Left lung (tissue), 10 donors: ENCODE results near the gene GDF2. TPM values are rescaled to one million over a fixed set of nuclear protein-coding genes. Genes with fewer than 3 reads are reported as not detected.

Experiments used
- ATAC-seq: fragments of 200-7000 bp; cut with Tn5 transposase; one replicate; pipeline ENCODE4 v1.9.1; 2020; ENCODE audit warnings: moderate library complexity
- DNase-seq, 4 donors: peaks; one replicate each; pipeline ENCODE4 v3.0.0-alpha.2; 2013 to 2020
- H3K27ac ChIP-seq, 2 donors: fragments of 200-600 bp; sonication (generic) in 1 of 2; one replicate each; pipeline versions ENCODE4 v1.5.0 to v1.8.0; 2020 to 2021
- H3K27me3 ChIP-seq, 2 donors: fragments of 200-600 bp; sonication (generic) in 1 of 2; one replicate each; pipeline versions ENCODE4 v1.5.0 to v1.8.0; 2020 to 2021
- H3K36me3 ChIP-seq, 2 donors: fragments of 200-600 bp; sonication (generic) in 1 of 2; one replicate each; pipeline versions ENCODE4 v1.5.0 to v1.8.0; 2020 to 2021
- H3K4me1 ChIP-seq, 2 donors: fragments of 200-600 bp; one replicate each; pipeline ENCODE4 v1.8.0; 2021
- H3K4me3 ChIP-seq, 2 donors: fragments of 200-600 bp; sonication (generic) in 1 of 2; one replicate each; pipeline versions ENCODE4 v1.5.0 to v1.8.0; 2020 to 2021; ENCODE audit warnings: mild to moderate bottlenecking in 1 of 2
- H3K9me3 ChIP-seq, 2 donors: fragments of 200-600 bp; sonication (generic) in 1 of 2; one replicate each; pipeline versions ENCODE4 v1.5.0 to v1.8.0; 2020 to 2021
- CTCF ChIP-seq, 2 donors: fragments of 200-600 bp; sonication (generic) in 1 of 2; IDR thresholded peaks; one replicate each; pipeline versions ENCODE4 v1.5.0 to v1.8.0; 2021; ENCODE audit warnings: antibody characterized with exemption in 2 of 2
- intact Hi-C, 2 donors: fragments of 100-400 bp; cut with DNase I; formaldehyde crosslinking; loops; one replicate each; pipeline versions ENCODE4 v1.11.2 to v1.14.2; 2022
- polyA plus RNA-seq, 6 donors: library from polyadenylated mRNA; unstranded; fragments of 120-200 nt; gene quantifications; one replicate each; pipeline ENCODE4 v1.2.1, GENCODE V29; 2013; ENCODE audit not compliant: insufficient read length in 6 of 6
- total RNA-seq, 2 donors: library from RNA; stranded (reverse); fragmentation: NEBNext Ultra II Directional; extraction: Animal tissue kit (Norgen Biotek cat#: 25700); gene quantifications; one replicate each; pipeline ENCODE4 v1.2.1, GENCODE V29; 2021
- donor health status: DM: no; HTN: yes; CAD: no.
- donor health status: DM: no; HTN: no; CAD: no.

Gene GDF2
- total and polyA plus RNA-seq, 8 donors, result 0.20 to 0.39 (median 0.23) TPM; not detected in 2

- TF ChIP-seq CTCF (IDR thresholded peaks at IDR 0.05), result peak; percentile 87 to 92
- Histone ChIP-seq H3K9me3 (no peaks in the 10 kb centered on the region), H3K36me3 (no peaks in the 10 kb centered on the region), H3K27ac (no peak overlapping the region), H3K27me3 (no peaks in the 10 kb centered on the region), H3K4me1 (no peaks in the 10 kb centered on the region), H3K4me3 (no peak overlapping the region)
- peak; percentile 96 for ATAC-seq
- peak in 2 of 4 donors; percentile 47 to 72 for DNase-seq
- intact Hi-C loops, result no loop called here
Observed at GRCh38 chr10:47340608-47341170, 18.4 kb downstream of the GDF2 start.

DNA sequence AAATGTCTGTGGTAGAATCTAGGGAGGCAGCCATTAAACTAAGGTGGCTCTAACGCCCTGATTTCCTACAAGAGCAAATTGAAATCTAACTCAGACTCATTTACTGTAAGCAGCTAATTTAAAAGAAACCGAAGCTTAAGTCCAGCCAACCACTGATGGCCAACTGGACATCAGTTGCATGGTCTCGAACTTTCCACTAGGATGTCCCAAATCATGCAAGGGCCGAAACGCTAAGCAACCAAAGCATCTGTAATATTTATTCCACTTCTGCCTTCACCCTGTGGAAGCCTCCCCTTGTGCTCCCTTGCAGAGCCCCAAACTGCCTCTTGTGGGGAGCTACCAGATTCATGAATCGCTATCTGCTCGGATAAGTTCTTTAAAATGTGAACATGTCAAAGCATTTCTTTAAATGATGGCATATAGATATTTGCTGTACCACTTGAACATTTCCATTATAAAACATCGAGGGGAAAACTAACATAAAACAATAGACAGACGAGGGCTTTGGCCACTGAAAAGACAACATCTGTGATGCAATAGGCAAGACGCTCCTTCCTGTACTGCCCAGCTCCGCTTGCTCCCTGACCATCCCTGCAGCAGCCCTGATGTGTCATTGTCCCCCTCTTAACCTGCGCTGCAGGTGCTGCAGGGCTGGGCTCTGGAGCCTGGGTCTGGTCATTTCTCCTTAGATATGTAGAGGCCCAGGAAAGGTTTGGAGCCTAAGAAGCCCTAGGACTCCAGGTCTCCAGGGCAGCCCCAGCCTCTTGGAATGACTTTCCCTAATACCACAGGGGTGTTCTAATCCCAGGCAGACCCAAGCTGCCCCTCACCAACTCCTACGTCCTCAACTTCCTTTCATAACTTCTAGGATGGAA lies 23.0 kb downstream of the GDF2 start:
- no peaks in the 10 kb centered on the region for H3K27me3 ChIP-seq
- H3K4me1 ChIP-seq, result no peaks in the 10 kb centered on the region
- no peak overlapping the region for H3K27ac ChIP-seq
- DNase-seq, result no peak
- H3K36me3 ChIP-seq, result no peaks in the 10 kb centered on the region
- no peak for TF ChIP-seq CTCF (IDR thresholded peaks at IDR 0.05)
- no peak overlapping the region for H3K4me3 ChIP-seq
- H3K9me3 ChIP-seq, result no peaks in the 10 kb centered on the region
- no peak for ATAC-seq
- intact Hi-C loops, result no loop called here

- no peaks in the 10 kb centered on the region for H3K4me1 ChIP-seq
- no peaks in the 10 kb centered on the region for H3K36me3 ChIP-seq
- H3K4me3 ChIP-seq, result no peak overlapping the region
- no peaks in the 10 kb centered on the region for H3K9me3 ChIP-seq
- peak; percentile 80 for ATAC-seq
- no peak for TF ChIP-seq CTCF (IDR thresholded peaks at IDR 0.05)
- DNase-seq, result peak in 1 of 4 donors; percentile 56
- H3K27ac ChIP-seq, result no peak overlapping the region
- intact Hi-C loops, result no loop called here
- no peaks in the 10 kb centered on the region for H3K27me3 ChIP-seq
Observed at GRCh38 chr10:47346581-47347302, 24.5 kb downstream of the GDF2 start.

GRCh38 chr10:47347303-47347675 lies 25.0 kb downstream of the GDF2 start:
- intact Hi-C loops, result no loop called here
- TF ChIP-seq CTCF (IDR thresholded peaks at IDR 0.05), result no peak
- Histone ChIP-seq H3K36me3 (no peaks in the 10 kb centered on the region), H3K27ac (no peak overlapping the region), H3K4me1 (no peaks in the 10 kb centered on the region), H3K27me3 (no peaks in the 10 kb centered on the region), H3K9me3 (no peaks in the 10 kb centered on the region), H3K4me3 (no peak overlapping the region)
- ATAC-seq (no peak), DNase-seq (no peak)

DNA sequence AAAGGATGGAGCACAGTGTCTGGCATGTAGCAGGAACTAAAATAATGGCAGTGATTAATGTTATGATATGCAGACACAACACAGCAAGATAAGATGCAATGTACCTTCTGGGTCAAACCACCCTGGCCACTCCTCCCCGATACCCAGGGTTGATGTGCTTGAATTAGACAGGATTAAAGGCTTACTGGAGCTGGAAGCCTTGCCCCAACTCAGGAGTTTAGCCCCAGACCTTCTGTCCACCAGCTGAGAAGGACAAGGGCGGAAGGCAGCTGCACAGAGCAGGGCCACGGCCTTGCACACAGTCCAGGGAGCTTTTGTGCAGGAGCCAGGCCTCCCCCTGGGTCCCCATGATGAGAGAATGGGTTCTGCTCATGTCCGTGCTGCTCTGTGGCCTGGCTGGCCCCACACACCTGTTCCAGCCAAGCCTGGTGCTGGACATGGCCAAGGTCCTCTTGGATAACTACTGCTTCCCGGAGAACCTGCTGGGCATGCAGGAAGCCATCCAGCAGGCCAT lies 25.9 kb downstream of the GDF2 start, which contains the start of gene RBP3:
RBP3 (plus strand) TSS at position 226 of the 514 bp plus-strand sequence; CDS start at position 348, 122 bp downstream.
- Histone ChIP-seq H3K4me1 (no peaks in the 10 kb centered on the region), H3K36me3 (no peaks in the 10 kb centered on the region), H3K27me3 (no peaks in the 10 kb centered on the region), H3K9me3 (no peaks in the 10 kb centered on the region), H3K4me3 (no peak within 1 kb of the TSS), H3K27ac (no peak within 1 kb of the TSS)
- no peak for ATAC-seq
- TF ChIP-seq CTCF (IDR thresholded peaks at IDR 0.05), result no peak
- intact Hi-C loops, result no loop called here
- no peak for DNase-seq
